Retinal pigment epithelial cell (primary cell): ENCODE data around the gene TPCN1.
A peak's percentile ranks its signal among the peaks of the same experiment; 100 is the strongest.

Source experiments
- DNase-seq: peaks from one replicate; pipeline ENCODE4 v3.0.0-alpha.2; 2010; ENCODE audit warnings: low read depth
- H3K4me3 ChIP-seq: 2 replicates; pipeline ENCODE4 v1.5.1; 2011; ENCODE audit warnings: mild to moderate bottlenecking, low read length, control low read depth, moderate library complexity
- CTCF ChIP-seq: conservative IDR thresholded peaks from 2 replicates; pipeline ENCODE4 v1.5.1; 2011; ENCODE audit warnings: low read depth, low read length, control low read depth, inconsistent platforms

Gene TPCN1

GRCh38 chr12:113214895-113215400, 6.3 kb upstream of the TPCN1 start:
- peak; percentile 88 for DNase-seq
- no peak for TF ChIP-seq CTCF
- H3K4me3 ChIP-seq: no peak overlapping the region

DNA sequence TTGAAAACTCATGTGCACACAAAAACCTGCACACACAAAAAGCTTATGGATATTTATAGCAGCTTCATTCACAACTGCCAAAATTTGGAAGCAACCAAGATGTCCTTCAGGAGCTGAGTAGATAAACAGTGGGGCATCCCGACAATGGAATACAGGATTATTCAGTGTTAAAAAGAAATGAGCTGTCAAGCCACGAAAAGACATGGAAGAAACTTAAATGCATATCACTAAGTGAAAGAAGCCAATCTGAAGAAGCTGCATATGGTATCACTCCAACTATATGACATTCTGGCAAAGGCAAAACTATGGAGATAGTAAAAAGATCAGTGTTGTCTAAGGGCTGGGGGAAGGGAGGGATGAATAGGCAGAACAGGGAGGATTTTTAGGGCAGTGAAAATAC, 5.2 kb upstream of the TPCN1 start:
- H3K4me3 ChIP-seq: no peak overlapping the region
- no peak for TF ChIP-seq CTCF
- DNase-seq: no peak

GRCh38 chr12:113220593-113221180, 577 bp upstream of the TPCN1 start:
- TF ChIP-seq CTCF: no peak
- no peak for DNase-seq
- H3K4me3 ChIP-seq: peak overlapping the region; percentile 92

- H3K4me3 ChIP-seq: peak overlapping the region; percentile 91
- no peak for TF ChIP-seq CTCF
- no peak for DNase-seq
Observed at GRCh38 chr12:113221997-113222729, 899 bp downstream of the TPCN1 start.

DNA sequence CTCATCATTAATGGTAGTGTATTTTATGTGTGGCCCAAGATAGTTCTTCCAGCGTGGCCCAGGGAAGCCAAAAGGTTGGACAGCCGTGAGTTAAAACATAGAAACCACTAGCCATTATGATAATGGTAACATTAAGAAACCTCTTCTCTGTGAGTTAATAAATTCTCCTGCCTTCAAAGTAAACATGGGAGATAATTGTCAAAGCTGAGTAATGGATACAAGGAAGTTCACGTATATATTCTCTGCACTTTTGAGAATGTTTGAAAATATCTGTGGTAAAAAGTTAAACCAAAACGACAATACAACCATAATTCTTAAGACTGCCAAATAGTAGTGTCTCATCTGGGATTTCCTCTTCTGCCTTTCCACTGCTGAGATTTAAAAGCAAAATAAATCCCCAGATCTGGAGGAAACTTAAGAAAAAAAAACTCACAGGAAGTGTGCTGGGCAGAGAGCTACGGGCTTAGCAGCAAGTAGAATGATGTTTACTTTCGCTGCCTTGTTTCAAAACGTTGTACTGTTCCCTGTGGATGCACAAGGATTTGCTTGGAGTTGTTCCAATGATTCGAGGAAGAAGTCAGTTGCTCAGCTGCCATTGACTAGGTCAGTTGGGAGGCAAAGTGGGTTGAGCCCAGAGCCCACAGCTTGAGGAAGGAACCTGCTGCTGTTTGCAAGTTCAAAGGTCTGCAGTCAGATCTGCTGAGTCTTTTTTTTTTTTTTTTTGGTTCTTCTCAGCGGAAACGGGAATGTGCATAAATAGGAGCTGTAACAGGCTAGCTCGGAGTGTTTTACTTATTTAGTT, 1.7 kb downstream of the TPCN1 start:
- TF ChIP-seq CTCF: no peak
- DNase-seq: peak; percentile 91
- peak overlapping the region; percentile 91 for H3K4me3 ChIP-seq

DNA sequence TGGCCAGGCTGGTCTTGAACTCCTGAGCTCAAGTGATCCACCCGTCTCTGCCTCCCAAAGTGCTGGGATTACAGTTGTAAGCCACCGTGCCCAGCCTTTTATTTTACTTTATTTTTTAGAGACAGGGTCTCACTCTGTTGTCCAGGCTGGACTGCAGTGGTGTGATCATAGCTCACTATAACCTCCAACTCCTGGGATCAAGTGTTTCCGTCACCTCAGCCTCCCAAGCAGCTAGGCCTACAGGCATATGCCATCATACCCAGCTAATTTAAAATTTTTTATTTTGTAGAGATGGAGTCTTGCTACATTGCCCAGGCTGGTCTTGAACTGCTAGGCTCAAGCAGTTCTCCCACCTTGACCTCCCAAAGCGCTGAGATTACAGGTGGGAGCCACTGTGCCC, 3.7 kb downstream of the TPCN1 start:
- DNase-seq: no peak
- no peak for TF ChIP-seq CTCF
- no peak overlapping the region for H3K4me3 ChIP-seq
